GM06990 (cell line): Measurements from ENCODE around the gene CSNK2B.

Experiments
- DNase-seq: peaks from one replicate; pipeline ENCODE4 v3.0.0-alpha.2; 2011; ENCODE audit not compliant: insufficient read length; ENCODE audit errors: extremely low read depth
- H3K27me3 ChIP-seq: replicated peaks from 2 replicates; pipeline ENCODE4 v1.6.0; 2011; ENCODE audit warnings: low read length; ENCODE audit not compliant: control insufficient read depth, insufficient read depth
- H3K36me3 ChIP-seq: 2 replicates; pipeline ENCODE4 v1.5.1; 2011; ENCODE audit warnings: low read length; ENCODE audit not compliant: control insufficient read depth, insufficient read depth
- H3K4me3 ChIP-seq: replicated peaks from 2 replicates; pipeline ENCODE4 v1.5.1; 2011; ENCODE audit warnings: low read depth, mild to moderate bottlenecking, control low read depth, low read length
- TF ChIP-seq, protein P1 (sequence below): IDR thresholded peaks from 2 replicates; pipeline ENCODE4 v1.5.1; 2011; ENCODE audit warnings: low read length, control low read depth, mild to moderate bottlenecking, inconsistent platforms; ENCODE audit not compliant: insufficient read depth, poor library complexity, severe bottlenecking

CSNK2B gene

DNA sequence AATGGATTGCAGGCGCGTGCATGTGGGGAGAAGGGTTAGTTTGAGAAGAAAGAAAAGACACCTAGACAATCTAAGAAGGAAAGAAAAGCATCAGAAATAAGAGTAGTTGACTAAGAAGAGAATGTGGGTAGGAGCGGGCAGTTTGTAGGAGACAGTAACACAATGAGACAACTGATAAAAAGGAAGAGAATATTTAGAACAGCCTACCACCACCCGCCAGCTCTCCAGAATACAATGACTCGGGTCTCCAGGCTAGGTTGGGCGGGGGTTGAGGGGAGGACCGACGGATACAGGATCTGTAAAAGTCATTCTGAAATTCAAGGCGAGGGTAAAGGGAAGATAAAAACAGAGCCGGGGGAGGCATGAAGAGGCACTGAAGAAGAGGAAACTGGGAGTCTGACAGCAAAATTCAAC, 36.5 kb downstream of the CSNK2B start:
- no peak for DNase-seq
- Histone ChIP-seq H3K36me3 (peaks cover 1% of the 10 kb centered on the region), H3K27me3 (no peaks in the 10 kb centered on the region), H3K4me3 (peak overlapping the region; percentile 94)
- TF ChIP-seq, protein P1, sequence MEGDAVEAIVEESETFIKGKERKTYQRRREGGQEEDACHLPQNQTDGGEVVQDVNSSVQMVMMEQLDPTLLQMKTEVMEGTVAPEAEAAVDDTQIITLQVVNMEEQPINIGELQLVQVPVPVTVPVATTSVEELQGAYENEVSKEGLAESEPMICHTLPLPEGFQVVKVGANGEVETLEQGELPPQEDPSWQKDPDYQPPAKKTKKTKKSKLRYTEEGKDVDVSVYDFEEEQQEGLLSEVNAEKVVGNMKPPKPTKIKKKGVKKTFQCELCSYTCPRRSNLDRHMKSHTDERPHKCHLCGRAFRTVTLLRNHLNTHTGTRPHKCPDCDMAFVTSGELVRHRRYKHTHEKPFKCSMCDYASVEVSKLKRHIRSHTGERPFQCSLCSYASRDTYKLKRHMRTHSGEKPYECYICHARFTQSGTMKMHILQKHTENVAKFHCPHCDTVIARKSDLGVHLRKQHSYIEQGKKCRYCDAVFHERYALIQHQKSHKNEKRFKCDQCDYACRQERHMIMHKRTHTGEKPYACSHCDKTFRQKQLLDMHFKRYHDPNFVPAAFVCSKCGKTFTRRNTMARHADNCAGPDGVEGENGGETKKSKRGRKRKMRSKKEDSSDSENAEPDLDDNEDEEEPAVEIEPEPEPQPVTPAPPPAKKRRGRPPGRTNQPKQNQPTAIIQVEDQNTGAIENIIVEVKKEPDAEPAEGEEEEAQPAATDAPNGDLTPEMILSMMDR, result no peak

DNA sequence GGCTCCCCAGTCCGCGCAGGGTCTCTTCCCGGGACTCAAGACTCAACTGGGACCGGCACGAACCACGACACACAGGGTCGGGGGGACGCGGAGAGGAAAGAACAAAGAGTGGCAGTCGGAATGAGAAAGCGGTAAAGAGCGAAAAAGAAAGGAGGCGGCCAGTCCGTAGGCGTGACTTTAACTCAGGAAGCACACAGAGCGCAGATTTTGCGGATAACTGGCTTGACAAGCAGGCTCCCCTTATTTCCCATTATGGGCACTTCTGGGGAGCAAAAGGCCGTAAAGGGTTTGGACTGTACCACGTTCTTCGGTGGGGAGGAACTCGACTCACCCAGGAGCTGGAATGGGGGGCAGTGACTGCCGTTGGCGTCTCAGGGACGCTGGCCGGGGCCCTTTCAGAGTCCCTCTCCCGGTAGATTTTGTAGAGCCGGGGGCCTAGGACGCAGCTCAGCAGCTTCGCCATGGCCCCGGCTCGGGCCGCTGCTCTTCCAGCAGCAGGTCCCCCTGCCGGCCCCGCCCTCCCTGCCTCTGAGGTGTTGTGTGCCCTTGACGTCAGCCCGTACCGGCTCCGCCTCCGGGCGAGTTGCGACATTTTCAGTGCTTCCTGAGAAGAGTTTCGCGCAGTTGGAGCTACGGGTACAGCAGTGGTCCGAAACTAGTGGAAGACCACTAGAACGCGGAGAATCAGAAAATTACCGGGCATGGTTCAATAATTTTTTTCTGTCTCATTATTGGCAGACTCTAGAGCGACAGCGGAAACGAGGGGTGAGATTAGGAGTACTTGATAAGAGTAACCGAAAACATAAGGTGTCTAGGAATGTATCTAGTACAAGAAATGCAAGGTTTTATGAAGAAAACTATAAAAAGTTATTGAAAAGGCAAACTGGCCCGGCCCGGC, 37.2 kb downstream of the CSNK2B start, which contains the start of gene ABHD16A:
Gene ABHD16A, minus strand, starts transcription at position 506 of the 898 bp plus-strand sequence. Its CDS starts 43 bp downstream, at position 463.
- no peaks in the 10 kb centered on the region for H3K27me3 ChIP-seq
- TF ChIP-seq, protein P1, result no peak
- peak within 1 kb of the TSS; percentile 94 for H3K4me3 ChIP-seq
- peaks cover 1% of the 10 kb centered on the region for H3K36me3 ChIP-seq
- DNase-seq, result peak; percentile 98

DNA sequence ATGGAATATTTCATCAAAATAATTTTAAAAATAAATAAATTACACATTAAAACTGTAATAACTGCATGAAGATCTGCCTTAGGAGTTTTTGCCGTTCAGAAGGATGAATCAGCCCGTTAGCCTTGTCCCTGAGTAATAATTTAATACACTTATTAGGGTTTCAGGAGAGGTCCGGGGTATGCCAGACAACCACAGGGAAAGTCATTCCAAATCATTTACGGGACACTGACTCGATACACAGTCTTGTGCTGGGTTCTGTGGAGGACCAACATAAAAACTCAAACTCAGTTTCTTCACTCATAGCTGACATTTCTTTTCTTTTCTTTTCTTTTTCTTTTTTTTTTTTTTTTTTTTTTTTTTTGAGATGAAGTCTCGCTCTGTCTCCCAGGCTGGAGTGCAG, 40.1 kb downstream of the CSNK2B start:
- no peak for DNase-seq
- Histone ChIP-seq H3K27me3 (no peaks in the 10 kb centered on the region), H3K36me3 (no peaks in the 10 kb centered on the region), H3K4me3 (no peak overlapping the region)
- TF ChIP-seq, protein P1, result no peak

DNA sequence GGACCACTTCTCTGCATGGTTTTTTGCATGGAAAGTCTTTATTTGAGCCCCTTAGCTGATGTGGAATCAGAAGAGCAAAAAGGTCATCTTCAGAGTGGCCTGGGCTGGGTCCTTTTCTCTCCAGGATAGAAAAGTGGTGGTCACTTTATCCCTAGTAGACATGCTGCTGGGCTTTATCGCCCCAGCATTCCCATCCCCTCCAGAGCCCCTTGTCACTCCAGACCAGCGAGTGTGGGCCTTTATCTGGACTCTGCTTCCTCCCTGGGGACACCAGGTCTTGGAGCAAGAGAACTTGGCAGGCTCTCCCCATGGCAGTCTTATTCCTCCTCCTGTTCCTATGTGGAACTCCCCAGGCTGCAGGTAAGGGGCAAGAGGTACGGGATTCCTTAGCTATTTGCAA, 40.7 kb downstream of the CSNK2B start, which contains the start of gene LY6G6F:
Gene LY6G6F, plus strand, starts transcription at position 268 of the 400 bp plus-strand sequence. Its CDS starts 41 bp downstream, at position 309.
- Histone ChIP-seq H3K4me3 (no peak within 1 kb of the TSS), H3K27me3 (no peaks in the 10 kb centered on the region), H3K36me3 (no peaks in the 10 kb centered on the region)
- TF ChIP-seq, protein P1, result no peak
- no peak for DNase-seq

DNA sequence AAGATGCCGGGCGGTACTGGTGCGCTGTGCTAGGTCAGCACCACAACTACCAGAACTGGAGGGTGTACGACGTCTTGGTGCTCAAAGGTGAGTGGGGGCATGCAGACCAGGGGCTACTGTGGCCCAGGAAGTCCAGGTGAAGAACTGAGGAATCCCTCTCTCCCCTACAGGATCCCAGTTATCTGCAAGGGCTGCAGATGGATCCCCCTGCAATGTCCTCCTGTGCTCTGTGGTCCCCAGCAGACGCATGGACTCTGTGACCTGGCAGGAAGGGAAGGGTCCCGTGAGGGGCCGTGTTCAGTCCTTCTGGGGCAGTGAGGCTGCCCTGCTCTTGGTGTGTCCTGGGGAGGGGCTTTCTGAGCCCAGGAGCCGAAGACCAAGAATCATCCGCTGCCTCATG, 41.8 kb downstream of the CSNK2B start:
- Histone ChIP-seq H3K36me3 (no peaks in the 10 kb centered on the region), H3K27me3 (no peaks in the 10 kb centered on the region; the same call in 1 of the 2 replicates), H3K4me3 (no peak overlapping the region)
- TF ChIP-seq, protein P1, result no peak
- no peak for DNase-seq
